GM04504 (cell line): ENCODE data around the gene RNF149.
"Not testable (repeated sequence)": the region's sequence is repeated elsewhere in the genome, so short reads cannot be mapped to it uniquely, and the experiment has no call there.

Experiments used
- DNase-seq: peaks from one replicate; pipeline ENCODE4 v3.0.0-alpha.2; 2012; ENCODE audit warnings: low read depth

RNF149 gene

GRCh38 chr2:101308432-101309210, at the start of gene RNF149:
Gene RNF149, minus strand, starts transcription at chr2:101308701. Its CDS starts 113 bp downstream, at chr2:101308588.
- DNase-seq = peak; percentile 79

GRCh38 chr2:101357376-101357775, 48.9 kb upstream of the RNF149 start:
- DNase-seq = no peak

- no peak for DNase-seq
Measured at GRCh38 chr2:101356521-101356920, 48.0 kb upstream of the RNF149 start.

- no peak for DNase-seq
Measured at GRCh38 chr2:101356055-101356454, 47.6 kb upstream of the RNF149 start.

- DNase-seq = no peak
Measured at GRCh38 chr2:101355401-101356054, 47.0 kb upstream of the RNF149 start.

- DNase-seq = no peak
Measured at GRCh38 chr2:101354420-101355311, 46.2 kb upstream of the RNF149 start.

- DNase-seq = not testable (repeated sequence)
Measured at GRCh38 chr2:101352631-101353030, 44.1 kb upstream of the RNF149 start.

GRCh38 chr2:101351207-101351606, 42.7 kb upstream of the RNF149 start:
- DNase-seq = no peak

- no peak for DNase-seq
Measured at GRCh38 chr2:101349893-101350662, 41.6 kb upstream of the RNF149 start.

GRCh38 chr2:101348883-101349282, 40.4 kb upstream of the RNF149 start:
- DNase-seq = no peak

- DNase-seq = no peak
Measured at GRCh38 chr2:101346909-101347308, 38.4 kb upstream of the RNF149 start.

- DNase-seq = no peak
Measured at GRCh38 chr2:101344137-101344536, 35.6 kb upstream of the RNF149 start.

GRCh38 chr2:101342625-101343008, 34.1 kb upstream of the RNF149 start:
- no peak for DNase-seq

- peak; percentile 56 for DNase-seq
Measured at GRCh38 chr2:101341901-101342624, 33.6 kb upstream of the RNF149 start.

- no peak for DNase-seq
Measured at GRCh38 chr2:101341421-101341820, 32.9 kb upstream of the RNF149 start.

GRCh38 chr2:101340141-101340551, 31.6 kb upstream of the RNF149 start:
- DNase-seq = no peak

GRCh38 chr2:101339266-101339880, 30.9 kb upstream of the RNF149 start:
- DNase-seq = no peak

- DNase-seq = no peak
Measured at GRCh38 chr2:101337877-101338276, 29.4 kb upstream of the RNF149 start.

- no peak for DNase-seq
Measured at GRCh38 chr2:101332885-101333766, 24.6 kb upstream of the RNF149 start.

- no peak for DNase-seq
Measured at GRCh38 chr2:101331202-101331601, 22.7 kb upstream of the RNF149 start.
